K562 (cell line): ENCODE measurements around the gene C7. TPM values are rescaled to one million over a fixed set of nuclear protein-coding genes. Genes with fewer than 3 reads are reported as not detected.

ENCODE experiments used
- ATAC-seq: fragments of 200-7000 bp; cut with Tn5 transposase; 3 replicates; pipeline ENCODE4 v1.9.1; 2020; ENCODE audit warnings: moderate library complexity
- BruUV-seq: library from RNA; stranded (reverse); fragments of 400-500 nt; replicated peaks from 2 replicates; lab custom pipeline; 2021; lab: Mats Ljungman, UMichigan
- CTCF ChIA-PET: fragments of 300-600 bp; formaldehyde crosslinking; extraction: SDS; loops from one replicate; lab custom pipeline; 2021; ENCODE audit warnings: low intra/inter-chr PET ratio; lab: Yijun Ruan, JAX
- POLR2A ChIA-PET: fragments of 300-600, 350-650 bp; sonication (Branson Sonifier 250); formaldehyde crosslinking; extraction: SDS; loops from one replicate; lab custom pipeline; 2021; ENCODE audit warnings: antibody characterized with exemption, inconsistent platforms; lab: Yijun Ruan, JAX
- DNase-seq, 4 experiments: peaks; one replicate each; pipeline versions ENCODE4 v3.0.0 to v3.0.0-alpha.2; 2011 to 2018; ENCODE audit warnings: low spot score in 3 of 4, mixed read lengths in 3 of 4; ENCODE audit errors: extremely low read depth in 1 of 4
- FAIRE-seq: peaks from 2 replicates; lab custom pipeline; 2011; peaks lifted over from hg19 to GRCh38; lab: Jason Lieb, UNC
- H2AFZ ChIP-seq: 2 replicates; pipeline ENCODE4 v1.6.0; 2011; ENCODE audit warnings: low read depth, low read length, control low read depth, inconsistent platforms
- H3K27ac ChIP-seq: fragments of 200-600 bp; 3 replicates; pipeline ENCODE4 v1.8.0; 2011; ENCODE audit warnings: low read depth, mild to moderate bottlenecking, control low read depth, inconsistent platforms, low read length, moderate library complexity, mixed read lengths; ENCODE audit errors: extremely low read depth
- H3K27me3 ChIP-seq, 2 experiments: fragments of 300-600 bp in 1 of 2; 2 replicates in 1 of 2; 3 replicates in 1 of 2; pipeline versions ENCODE4 v1.6.0 to v1.8.0; 2011; ENCODE audit warnings: inconsistent platforms in 2 of 2, low read length in 2 of 2, mild to moderate bottlenecking in 1 of 2, mixed read lengths in 1 of 2, moderate library complexity in 1 of 2; ENCODE audit not compliant: control insufficient read depth in 2 of 2, insufficient read depth in 2 of 2
- H3K36me3 ChIP-seq: fragments of 300-600 bp; 3 replicates; pipeline ENCODE4 v1.8.0; 2011; ENCODE audit warnings: mild to moderate bottlenecking, low read length, inconsistent platforms; ENCODE audit not compliant: control insufficient read depth, insufficient read depth
- H3K4me1 ChIP-seq, 2 experiments: fragments of 200-600 bp in 1 of 2; replicated peaks in 1 of 2; 2 replicates in 1 of 2; 3 replicates in 1 of 2; pipeline versions ENCODE4 v1.5.1 to v1.8.0; 2011; ENCODE audit warnings: inconsistent platforms in 2 of 2, low read length in 2 of 2, mild to moderate bottlenecking in 1 of 2, mixed read lengths in 1 of 2, moderate library complexity in 1 of 2; ENCODE audit not compliant: control insufficient read depth in 2 of 2, insufficient read depth in 2 of 2
- H3K4me2 ChIP-seq: 2 replicates; pipeline ENCODE4 v1.6.1; 2011; ENCODE audit warnings: low read length, control low read depth, inconsistent platforms, mixed read lengths; ENCODE audit not compliant: insufficient read depth
- H3K4me3 ChIP-seq: fragments of 200-600 bp; sonication (generic), shearing (Covaris generic); 2 replicates; pipeline ENCODE4 v1.5.1; 2016; ENCODE audit warnings: control low read depth, inconsistent platforms
- H3K79me2 ChIP-seq: fragments of 200-600 bp; 3 replicates; pipeline ENCODE4 v1.8.0; 2011; ENCODE audit warnings: low read length, inconsistent platforms; ENCODE audit not compliant: control insufficient read depth, insufficient read depth
- H3K9ac ChIP-seq, 2 experiments: 2 replicates each; pipeline versions ENCODE4 v1.6.0 to v1.6.1; 2011; ENCODE audit warnings: low read depth in 2 of 2, low read length in 2 of 2, control low read depth in 1 of 2, inconsistent platforms in 1 of 2, mild to moderate bottlenecking in 1 of 2, mixed read lengths in 1 of 2; ENCODE audit not compliant: insufficient read depth in 1 of 2
- H3K9me1 ChIP-seq: one replicate; pipeline ENCODE4 v1.6.0; 2011; ENCODE audit warnings: inconsistent platforms, mild to moderate bottlenecking, low read length, moderate library complexity; ENCODE audit not compliant: control insufficient read depth, insufficient read depth
- H3K9me3 ChIP-seq: replicated peaks from 2 replicates; pipeline ENCODE4 v1.5.1; 2011; ENCODE audit warnings: low read depth, low read length, inconsistent platforms; ENCODE audit not compliant: control insufficient read depth, insufficient read depth
- H4K20me1 ChIP-seq: replicated peaks from 2 replicates; pipeline ENCODE4 v1.6.1; 2011; ENCODE audit warnings: low read length, inconsistent platforms, mixed read lengths; ENCODE audit not compliant: control insufficient read depth, insufficient read depth
- ADNP ChIP-seq: fragments of 200-800 bp; sonication (Bioruptor generic); IDR thresholded peaks from 2 replicates; pipeline ENCODE4 v1.6.1; 2016; ENCODE audit warnings: missing genetic modification characterization, missing compliant biosample characterization
- CC2D1A ChIP-seq: fragments of 450-650 bp; IDR thresholded peaks from 2 replicates; pipeline ENCODE4 v1.6.1; 2017; ENCODE audit warnings: mild to moderate bottlenecking
- COPS2 ChIP-seq: fragments of 450-650 bp; conservative IDR thresholded peaks from 2 replicates; pipeline ENCODE4 v1.6.1; 2016; ENCODE audit warnings: mild to moderate bottlenecking, moderate library complexity
- CTBP1 ChIP-seq: fragments of 450-650 bp; IDR thresholded peaks from 2 replicates; pipeline ENCODE4 v1.6.1; 2016; ENCODE audit warnings: borderline replicate concordance
- ESRRA ChIP-seq: fragments of 450-650 bp; IDR thresholded peaks from 2 replicates; pipeline ENCODE4 v1.6.1; 2014; ENCODE audit warnings: low read depth, mild to moderate bottlenecking, moderate library complexity, borderline replicate concordance
- HDAC8 ChIP-seq: fragments of 450-650 bp; IDR thresholded peaks from 2 replicates; pipeline ENCODE4 v1.6.1; 2016; ENCODE audit warnings: mild to moderate bottlenecking, missing genetic modification characterization, moderate library complexity, missing compliant biosample characterization
- JUNB ChIP-seq: fragments of 450-650 bp; formaldehyde crosslinking; conservative IDR thresholded peaks from 2 replicates; pipeline ENCODE4 v1.4.0; 2020; ENCODE audit warnings: mild to moderate bottlenecking
- NCOA1 ChIP-seq: fragments of 450-650 bp; IDR thresholded peaks from 2 replicates; pipeline ENCODE4 v1.6.1; 2016; ENCODE audit warnings: low read depth
- POLR2H ChIP-seq: IDR thresholded peaks from 2 replicates; pipeline ENCODE4 v1.6.1; 2016; ENCODE audit warnings: missing genetic modification characterization, low read depth, mild to moderate bottlenecking, control low read depth, missing compliant biosample characterization, moderate library complexity
- RNF219 ChIP-seq: fragments of 250-450 bp; sonication (Bioruptor Pico); IDR thresholded peaks from 2 replicates; pipeline ENCODE4 v1.5.0; 2022; ENCODE audit warnings: mild to moderate bottlenecking
- SAFB2 ChIP-seq: fragments of 200-400 bp; formaldehyde crosslinking; IDR thresholded peaks from 2 replicates; pipeline ENCODE4 v1.6.1; 2018; ENCODE audit warnings: borderline replicate concordance, low read length, low read depth, moderate library complexity; ENCODE audit not compliant: severe bottlenecking
- TAF7 ChIP-seq: fragments of 450-650 bp; IDR thresholded peaks from 2 replicates; pipeline ENCODE4 v1.6.1; 2016; ENCODE audit warnings: missing genetic modification characterization, missing compliant biosample characterization
- ZBTB7A ChIP-seq: IDR thresholded peaks from 2 replicates; pipeline ENCODE4 v1.6.1; 2011; ENCODE audit warnings: low read depth, mild to moderate bottlenecking, low read length, moderate library complexity, borderline replicate concordance; ENCODE audit not compliant: control insufficient read depth
- ZFP91 ChIP-seq: sonication (generic); formaldehyde crosslinking; IDR thresholded peaks from 2 replicates; pipeline ENCODE4 v1.8.0; 2022; ENCODE audit warnings: mild to moderate bottlenecking, missing genetic modification reagents
- ZNF175 ChIP-seq: fragments of 200-800 bp; sonication (Bioruptor generic); IDR thresholded peaks from 2 replicates; pipeline ENCODE4 v1.6.1; 2016; ENCODE audit warnings: low read depth, mild to moderate bottlenecking, missing genetic modification characterization, missing compliant biosample characterization
- ZNF253 ChIP-seq: fragments of 250-450 bp; sonication (Bioruptor Pico); conservative IDR thresholded peaks from 2 replicates; pipeline ENCODE4 v1.6.1; 2021; ENCODE audit warnings: mild to moderate bottlenecking
- ZNF41 ChIP-seq: fragments of 250-450 bp; sonication (Bioruptor Pico); conservative IDR thresholded peaks from 2 replicates; pipeline ENCODE4 v1.4.0; 2020; ENCODE audit warnings: mild to moderate bottlenecking
- ZNF740 ChIP-seq, 3 experiments: fragments of 200-800 bp in 1 of 3; sonication (Bioruptor generic) in 1 of 3; sonication (generic) in 1 of 3; formaldehyde crosslinking in 1 of 3; IDR thresholded peaks; 2 replicates each; pipeline versions ENCODE4 v1.6.1 to v1.8.0; 2016 to 2022; ENCODE audit warnings: mild to moderate bottlenecking in 2 of 3, missing compliant biosample characterization in 2 of 3, missing genetic modification characterization in 2 of 3, missing genetic modification reagents in 1 of 3
- ZNF764 ChIP-seq: fragments of 250-450 bp; sonication (Bioruptor Pico); IDR thresholded peaks from 2 replicates; pipeline ENCODE4 v1.4.0; 2020; ENCODE audit warnings: low read depth, mild to moderate bottlenecking, moderate library complexity
- WGBS: fragments of 100-300 bp; shearing (Covaris generic); methylation state at CpG from one replicate; pipeline ENCODE4 v1.1.6; 2016; ENCODE audit warnings: low coverage, mixed read lengths; ENCODE audit not compliant: insufficient coverage; ENCODE audit errors: missing lambda C conversion rate; 5-methylcytosine and 5-hydroxymethylcytosine counted together
- in situ Hi-C: fragments of 300-500 bp; cut with MboI; formaldehyde crosslinking; loops from 4 replicates; pipeline ENCODE4 v1.15.0; 2018; ENCODE audit warnings: inconsistent platforms, mixed read lengths
- intact Hi-C: fragments of 100-400 bp; cut with micrococcal nuclease; formaldehyde crosslinking; loops from 2 replicates; pipeline ENCODE4 v1.14.2; 2022
- polyA plus RNA-seq, 8 experiments: library from polyadenylated mRNA; depleted of rRNA in 4 of 8; stranded (reverse) in 5 of 8; unstranded in 3 of 8; fragments of >200 nt; fragmentation: Nextera tagmentation in 2 of 8; fragmentation: Illumina TruSeq in 1 of 8; extraction: Ambion mirVana in 2 of 8; extraction: Trizol in 1 of 8; gene quantifications; 2 replicates each; pipeline versions ENCODE4 v1.2.1 to v1.2.3, GENCODE V29; 2011 to 2014; ENCODE audit warnings: inconsistent platforms in 1 of 8, missing spikeins in 1 of 8
- total RNA-seq, 7 experiments: library from RNA; depleted of rRNA in 6 of 7; stranded (reverse); fragments of >200 nt in 6 of 7; fragmentation: Illumina TruSeq in 2 of 7; extraction: Trizol in 2 of 7; gene quantifications; 2 replicates each; pipeline versions ENCODE4 v1.2.1 to v1.2.3, GENCODE V29; 2011 to 2021; ENCODE audit warnings: low replicate concordance in 1 of 7

The C7 gene
- total and polyA plus RNA-seq, 9 of the 15 experiments (the other 6 are each of a cell fraction or from before 2014, with no cell fraction given): 0.82 TPM; not detected in 8

GRCh38 chr5:40906351-40906751, 2.9 kb upstream of the C7 start:
- H4K20me1 ChIP-seq: no peaks in the 10 kb centered on the region
- H3K79me2 ChIP-seq: no peaks in the 10 kb centered on the region
- H3K36me3 ChIP-seq: no peaks in the 10 kb centered on the region
- H2AFZ ChIP-seq: no peak overlapping the region
- FAIRE-seq: no peak
- DNase-seq: no peak
- no peak for TF ChIP-seq NCOA1
- no peak for TF ChIP-seq POLR2H
- TF ChIP-seq ZNF175 (CRISPR knock-in tag): no peak
- TF ChIP-seq CC2D1A: no peak
- TF ChIP-seq COPS2: no peak
- TF ChIP-seq JUNB (CRISPR knock-in tag): no peak
- no peak for TF ChIP-seq TAF7 (tag)
- no peak for TF ChIP-seq ESRRA
- no peak for TF ChIP-seq HDAC8 (tag)
- TF ChIP-seq ZNF764: no peak
- no peak for TF ChIP-seq ZNF253 (CRISPR knock-in tag)
- TF ChIP-seq ZBTB7A: no peak
- no peak for TF ChIP-seq SAFB2
- no peak for TF ChIP-seq ZNF41 (CRISPR knock-in tag)
- TF ChIP-seq ADNP: no peak
- TF ChIP-seq RNF219 (CRISPR knock-in tag): no peak
- no peak for TF ChIP-seq ZFP91 (CRISPR knock-in tag)
- TF ChIP-seq CTBP1: no peak
- TF ChIP-seq ZNF740 (CRISPR knock-in tag; IDR thresholded peaks at IDR 0.05): no peak
- no peak for TF ChIP-seq ZNF740 (tag; IDR thresholded peaks at IDR 0.05)
- WGBS: 0% methylated on average over 1 of the region's 1 CpG
- H3K9me1 ChIP-seq: no peaks in the 10 kb centered on the region
- ATAC-seq: no peak
- in situ Hi-C loops: no loop called here
- CTCF ChIA-PET: no interaction called here
- H3K4me1 ChIP-seq: no peaks in the 10 kb centered on the region
- no peak overlapping the region for H3K27ac ChIP-seq
- intact Hi-C loops: loop anchor here (10.0 kb wide), 1 partner anchor 728 kb away; no protein-coding TSS in a partner anchor
- no peaks in the 10 kb centered on the region for H3K9me3 ChIP-seq
- no peaks in the 10 kb centered on the region for H3K27me3 ChIP-seq
- POLR2A ChIA-PET: no interaction called here
- no peak overlapping the region for H3K9ac ChIP-seq
- no TSS peak for BruUV-seq
- no peak overlapping the region for H3K4me2 ChIP-seq
- H3K4me3 ChIP-seq: no peak overlapping the region
